ENCODE data around the gene RFX6. TPM values are rescaled to one million over a fixed set of nuclear protein-coding genes. Genes with fewer than 3 reads are reported as not detected.

The RFX6 gene
- total RNA-seq, 1 experiment from 2014 or later, result not detected

GRCh38 chr6:116963972-116964371 is 86.9 kb downstream of the RFX6 start:
- no peak overlapping the region for H4K5ac ChIP-seq (ENCODE audit: insufficient read length, low read depth, low read length)
- H3K79me1 ChIP-seq (ENCODE audit: insufficient read depth, low read depth, low read length, poor library complexity, severe bottlenecking), result no peaks in the 10 kb centered on the region
- H3K9me3 Mint-ChIP-seq, result no peaks in the 10 kb centered on the region
- H3K9ac ChIP-seq (ENCODE audit: extremely low read depth, insufficient read length, low read length), result no peak overlapping the region
- no peak for TF ChIP-seq CTCF (conservative IDR thresholded peaks at IDR 0.05)
- no peak overlapping the region for H2BK120ac ChIP-seq (ENCODE audit: low read depth, low read length, poor library complexity, severe bottlenecking)
- H2AFZ ChIP-seq (ENCODE audit: low read length), result no peak overlapping the region
- WGBS (ENCODE audit: extremely low coverage, insufficient read length, low lambda C conversion rate), result no CpG with 5 or more reads among the region's 1 CpG
- H2AK5ac ChIP-seq (ENCODE audit: insufficient read length, low read length), result no peak overlapping the region
- H2BK20ac ChIP-seq (ENCODE audit: low read depth, low read length, poor library complexity, severe bottlenecking), result no peak overlapping the region
- no peak overlapping the region for H3K27ac ChIP-seq (ENCODE audit: insufficient read length, low read depth, low read length)
- H3K27ac Mint-ChIP-seq, result no peak overlapping the region
- H3K4me3 Mint-ChIP-seq, result no peak overlapping the region
- no peaks in the 10 kb centered on the region for H3K27me3 ChIP-seq (ENCODE audit: insufficient read depth, low read length)
- H3K18ac ChIP-seq (ENCODE audit: insufficient read length, low read depth, low read length), result no peak overlapping the region
- no peak overlapping the region for H3K4ac ChIP-seq (ENCODE audit: low read depth, low read length)
- no peak overlapping the region for H4K8ac ChIP-seq (replicated peaks; ENCODE audit: insufficient read length, low read depth, low read length)
- DNase-seq, result no peak
- H3K36me3 Mint-ChIP-seq (ENCODE audit: insufficient read depth in 1 of 3, low read depth in 3 of 3), result no peaks in the 10 kb centered on the region
- no peaks in the 10 kb centered on the region for H3K4me1 Mint-ChIP-seq
- no peak overlapping the region for H3T11ph ChIP-seq (ENCODE audit: low read length)
- no peaks in the 10 kb centered on the region for H3K4me1 ChIP-seq (ENCODE audit: insufficient read depth, low read length)
- H3K27me3 Mint-ChIP-seq (ENCODE audit: low read depth), result no peaks in the 10 kb centered on the region
- H2BK5ac ChIP-seq (ENCODE audit: insufficient read length, low read length), result no peak overlapping the region
- no peak overlapping the region for H4K91ac ChIP-seq (ENCODE audit: insufficient read length, low read depth, low read length)
- no peak overlapping the region for H2BK15ac ChIP-seq (ENCODE audit: low read depth, low read length)
- no peak overlapping the region for H3K14ac ChIP-seq (ENCODE audit: insufficient read depth, low read length)
- H3K79me2 ChIP-seq (ENCODE audit: insufficient read depth, low read length), result no peaks in the 10 kb centered on the region
- no peaks in the 10 kb centered on the region for H3K23me2 ChIP-seq (ENCODE audit: insufficient read length, low read depth, low read length, poor library complexity, severe bottlenecking)
- H2BK12ac ChIP-seq (ENCODE audit: insufficient read length, low read depth, low read length), result no peak overlapping the region
- H4K20me1 ChIP-seq (ENCODE audit: control insufficient read depth, insufficient read depth, insufficient read length), result no peaks in the 10 kb centered on the region
- H3K56ac ChIP-seq (ENCODE audit: insufficient read length, low read depth, low read length), result no peak overlapping the region
- H3K4me2 ChIP-seq (ENCODE audit: insufficient read depth, insufficient read length, low read length), result no peak overlapping the region
- H3K9me3 ChIP-seq (ENCODE audit: control insufficient read depth, low read depth, low read length), result no peaks in the 10 kb centered on the region
- no peak overlapping the region for H3K23ac ChIP-seq (ENCODE audit: insufficient read length, low read depth, low read length)

Measured in H9 (cell line).